Stimulated activated CD8-positive, alpha-beta memory T cell treated with anti-CD3 and anti-CD28 coated beads, Interleukin-7, amount 100 ng/mL, for 4 hours (primary cell): ENCODE data around the gene AQP7.
"Not testable (repeated sequence)": the region's sequence is repeated elsewhere in the genome, so short reads cannot be mapped to it uniquely, and the experiment has no call there.

Experiments used
- DNase-seq, 2 donors: peaks; one replicate each; pipeline ENCODE4 v3.0.0-alpha.2; 2020; ENCODE audit warnings: low read depth in 2 of 2

AQP7 gene

GRCh38 chr9:33395159-33395879, 7.0 kb downstream of the AQP7 start:
- not testable (repeated sequence) for DNase-seq

GRCh38 chr9:33393986-33394385, 8.4 kb downstream of the AQP7 start:
- DNase-seq: not testable (repeated sequence)

GRCh38 chr9:33393581-33393980, 8.8 kb downstream of the AQP7 start:
- no peak for DNase-seq

GRCh38 chr9:33392591-33393021, 9.8 kb downstream of the AQP7 start:
- not testable (repeated sequence) for DNase-seq

GRCh38 chr9:33391111-33391771, 11.1 kb downstream of the AQP7 start:
- DNase-seq: not testable (repeated sequence)

- DNase-seq: no peak
Measured at GRCh38 chr9:33388110-33388994, 14.0 kb downstream of the AQP7 start.

GRCh38 chr9:33386998-33387397, 15.4 kb downstream of the AQP7 start:
- not testable (repeated sequence) for DNase-seq

GRCh38 chr9:33386641-33386996, 15.7 kb downstream of the AQP7 start:
- not testable (repeated sequence) for DNase-seq

- not testable (repeated sequence) for DNase-seq
Measured at GRCh38 chr9:33385979-33386640, 16.3 kb downstream of the AQP7 start.

GRCh38 chr9:33385536-33385935, 16.8 kb downstream of the AQP7 start:
- DNase-seq: not testable (repeated sequence)

- not testable (repeated sequence) for DNase-seq
Measured at GRCh38 chr9:33383396-33383795, 19.0 kb downstream of the AQP7 start.

GRCh38 chr9:33382397-33382796, 20.0 kb downstream of the AQP7 start:
- DNase-seq: not testable (repeated sequence)

- DNase-seq: no peak
Measured at GRCh38 chr9:33381231-33381791, 21.1 kb downstream of the AQP7 start.

- no peak for DNase-seq
Measured at GRCh38 chr9:33380390-33381094, 21.8 kb downstream of the AQP7 start.

- no peak for DNase-seq
Measured at GRCh38 chr9:33379666-33380389, 22.5 kb downstream of the AQP7 start.

GRCh38 chr9:33378121-33378795, 24.1 kb downstream of the AQP7 start:
- DNase-seq: no peak

- DNase-seq: no peak
Measured at GRCh38 chr9:33377089-33377715, 25.2 kb downstream of the AQP7 start.

GRCh38 chr9:33375841-33376321, 26.5 kb downstream of the AQP7 start:
- DNase-seq: no peak
